ENCODE measurements around the gene PSEN1. TPM values are rescaled to one million over a fixed set of nuclear protein-coding genes. Genes with fewer than 3 reads are reported as not detected.

PSEN1 gene
- total RNA-seq, 2 donors from 2014 or later = 20.5 to 22.3 TPM

DNA sequence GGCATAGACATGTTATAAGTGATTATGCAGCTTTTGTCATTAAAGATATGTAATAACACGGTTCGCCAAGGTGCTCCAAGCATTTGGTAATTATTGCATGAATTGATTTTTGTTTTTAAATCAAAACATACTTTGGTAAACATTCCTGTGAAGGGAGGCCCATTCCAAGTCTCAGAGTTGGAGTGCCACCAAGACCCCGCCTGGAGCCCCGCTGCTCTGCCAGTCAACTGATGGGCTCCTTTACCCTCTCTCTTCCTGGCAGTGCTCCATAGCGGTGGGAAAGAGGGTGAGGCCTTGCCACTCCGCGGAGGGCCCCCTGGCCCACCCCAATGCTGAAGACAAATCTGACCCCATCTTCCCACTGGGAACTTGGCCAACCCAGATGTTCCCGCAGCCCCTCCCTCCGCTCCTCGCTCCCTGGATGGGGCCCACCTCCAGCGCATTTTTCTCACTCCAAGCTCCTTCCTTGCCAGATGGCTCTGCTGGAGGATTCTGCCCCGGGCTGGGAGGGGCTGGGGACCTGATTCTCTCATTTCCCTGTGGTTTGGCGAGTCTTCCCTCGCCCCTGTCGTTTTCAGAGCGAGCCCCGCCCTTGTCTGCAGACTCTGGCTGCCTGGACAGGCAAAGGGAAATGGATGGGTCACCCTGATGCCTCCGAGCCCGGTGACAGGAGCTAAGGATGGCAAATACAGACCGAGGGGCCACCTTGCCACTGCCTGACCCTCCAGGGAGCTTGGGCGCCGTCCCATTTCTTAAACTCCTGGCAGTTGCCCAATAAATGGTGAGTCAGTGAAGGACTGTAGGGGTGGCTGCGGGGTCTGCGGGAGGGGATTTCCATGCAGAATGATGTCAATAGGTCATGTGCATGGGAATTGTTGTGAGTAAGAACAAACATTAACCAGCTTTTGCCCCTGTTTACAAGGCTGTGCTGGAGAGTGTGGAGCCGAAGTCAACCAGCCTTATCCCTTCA, 91.8 kb downstream of the PSEN1 start:
- H3K9me3 ChIP-seq = no peaks in the 10 kb centered on the region
- no peak for DNase-seq (ENCODE audit: low spot score)
- H3K4me1 ChIP-seq = peaks cover 0 to 31% of the 10 kb centered on the region in 2 donors
- H3K36me3 ChIP-seq = no peaks in the 10 kb centered on the region
- peak overlapping the region in 1 of 2 donors; percentile 26 for H3K27ac ChIP-seq
- H3K4me3 ChIP-seq = no peak overlapping the region
- H3K27me3 ChIP-seq = no peaks in the 10 kb centered on the region
- TF ChIP-seq, protein P1, sequence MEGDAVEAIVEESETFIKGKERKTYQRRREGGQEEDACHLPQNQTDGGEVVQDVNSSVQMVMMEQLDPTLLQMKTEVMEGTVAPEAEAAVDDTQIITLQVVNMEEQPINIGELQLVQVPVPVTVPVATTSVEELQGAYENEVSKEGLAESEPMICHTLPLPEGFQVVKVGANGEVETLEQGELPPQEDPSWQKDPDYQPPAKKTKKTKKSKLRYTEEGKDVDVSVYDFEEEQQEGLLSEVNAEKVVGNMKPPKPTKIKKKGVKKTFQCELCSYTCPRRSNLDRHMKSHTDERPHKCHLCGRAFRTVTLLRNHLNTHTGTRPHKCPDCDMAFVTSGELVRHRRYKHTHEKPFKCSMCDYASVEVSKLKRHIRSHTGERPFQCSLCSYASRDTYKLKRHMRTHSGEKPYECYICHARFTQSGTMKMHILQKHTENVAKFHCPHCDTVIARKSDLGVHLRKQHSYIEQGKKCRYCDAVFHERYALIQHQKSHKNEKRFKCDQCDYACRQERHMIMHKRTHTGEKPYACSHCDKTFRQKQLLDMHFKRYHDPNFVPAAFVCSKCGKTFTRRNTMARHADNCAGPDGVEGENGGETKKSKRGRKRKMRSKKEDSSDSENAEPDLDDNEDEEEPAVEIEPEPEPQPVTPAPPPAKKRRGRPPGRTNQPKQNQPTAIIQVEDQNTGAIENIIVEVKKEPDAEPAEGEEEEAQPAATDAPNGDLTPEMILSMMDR (IDR thresholded peaks at IDR 0.05) = no peak

DNA sequence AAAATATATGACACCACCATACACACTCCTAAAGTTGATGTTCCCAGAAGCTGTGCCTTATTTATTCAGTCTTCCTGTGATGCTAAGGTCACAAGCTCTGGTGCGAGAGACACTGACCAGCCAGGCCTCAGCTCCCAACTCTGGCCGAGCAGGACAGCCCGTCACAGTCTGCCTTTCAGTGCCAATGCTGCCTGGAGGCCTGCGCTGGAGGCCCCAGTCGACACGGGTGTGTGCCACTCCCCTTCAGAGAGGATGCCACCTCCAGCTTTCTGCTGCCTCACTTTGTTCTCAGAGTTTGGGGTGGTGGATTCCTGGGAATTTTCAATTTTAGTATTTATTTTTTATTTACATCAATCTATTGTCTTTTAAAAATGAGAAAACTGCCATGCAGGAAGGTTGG, 93.7 kb downstream of the PSEN1 start:
- TF ChIP-seq, protein P1 (IDR thresholded peaks at IDR 0.05) = no peak
- Histone ChIP-seq H3K4me1 (peaks cover 0 to 28% of the 10 kb centered on the region in 2 donors), H3K27ac (no peak overlapping the region), H3K27me3 (no peaks in the 10 kb centered on the region), H3K9me3 (no peaks in the 10 kb centered on the region), H3K4me3 (no peak overlapping the region), H3K36me3 (no peaks in the 10 kb centered on the region)
- no peak for DNase-seq (ENCODE audit: low spot score)

DNA sequence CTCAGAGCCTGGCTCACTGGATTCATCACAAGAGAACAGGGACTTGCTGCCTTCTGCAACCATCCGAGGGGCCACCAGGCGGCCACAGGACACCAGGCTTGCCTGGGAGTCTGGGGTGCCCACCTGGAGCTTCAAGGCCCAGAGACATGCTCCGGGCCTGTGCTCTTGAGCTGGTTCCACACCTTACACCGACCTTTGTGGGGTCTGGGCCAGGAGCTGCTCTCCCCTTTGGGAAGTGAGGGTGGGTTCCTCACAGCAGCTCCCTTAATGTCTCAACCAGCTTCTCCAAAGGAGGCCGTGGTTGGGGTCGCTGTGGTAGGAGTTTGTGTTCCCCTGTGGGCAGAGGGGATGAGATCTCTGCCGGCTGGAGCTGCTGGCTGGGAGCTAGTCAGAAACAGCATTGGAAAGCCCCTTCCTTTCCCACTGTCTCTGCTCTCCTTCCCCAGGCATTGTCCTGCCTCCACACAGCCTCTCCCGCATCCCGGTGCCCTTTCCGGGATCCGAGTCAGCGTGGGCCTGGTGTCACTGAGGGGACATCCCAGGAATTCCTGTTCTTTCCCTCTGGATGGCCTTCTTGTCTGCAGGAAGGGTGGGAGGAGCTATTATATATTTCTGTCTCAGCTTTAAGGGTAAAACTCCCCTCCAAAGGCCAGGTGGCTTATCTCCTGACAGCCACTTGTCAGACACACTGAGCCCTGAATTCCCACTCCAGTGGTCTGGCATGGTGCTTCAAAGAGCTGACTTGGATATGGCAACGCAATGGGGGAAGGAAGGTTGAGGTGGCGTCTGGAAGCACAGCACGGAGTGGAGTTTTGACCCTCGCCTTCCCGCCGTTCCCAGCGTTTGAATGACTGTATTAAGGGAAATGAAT, 95.9 kb downstream of the PSEN1 start:
- TF ChIP-seq, protein P1 (IDR thresholded peaks at IDR 0.05) = peak in 1 of 2 donors; percentile 18
- DNase-seq (ENCODE audit: low spot score) = no peak
- H3K9me3 ChIP-seq = no peaks in the 10 kb centered on the region
- no peak overlapping the region for H3K27ac ChIP-seq
- no peak overlapping the region for H3K4me3 ChIP-seq
- no peaks in the 10 kb centered on the region for H3K36me3 ChIP-seq
- H3K27me3 ChIP-seq = peaks cover 0 to under 1% of the 10 kb centered on the region in 2 donors
- peaks cover 0 to 41% of the 10 kb centered on the region in 2 donors for H3K4me1 ChIP-seq

DNA sequence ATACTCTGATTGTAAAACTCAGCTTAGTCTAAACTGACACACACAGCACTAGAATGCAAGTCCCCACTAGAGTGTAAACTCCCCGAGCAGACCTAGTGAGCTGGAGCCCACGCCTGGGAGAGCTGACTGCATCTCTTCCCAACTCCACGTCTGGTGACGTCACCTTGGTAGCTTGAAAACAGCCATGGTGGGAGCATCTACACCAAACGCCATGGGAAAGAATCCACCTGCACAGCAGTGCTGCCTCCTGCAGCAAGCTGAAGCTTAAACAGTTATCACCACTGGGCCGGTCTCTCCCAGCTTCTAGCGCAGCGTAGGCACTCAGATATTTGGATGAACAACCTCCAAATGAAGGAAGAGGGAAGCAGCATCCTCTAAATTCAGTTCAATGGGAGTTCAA, 96.7 kb downstream of the PSEN1 start:
- H3K4me1 ChIP-seq = peaks cover 0 to 45% of the 10 kb centered on the region in 2 donors
- H3K36me3 ChIP-seq = no peaks in the 10 kb centered on the region
- no peak overlapping the region for H3K4me3 ChIP-seq
- TF ChIP-seq, protein P1 (IDR thresholded peaks at IDR 0.05) = no peak
- DNase-seq (ENCODE audit: low spot score) = no peak
- no peak overlapping the region for H3K27ac ChIP-seq
- H3K9me3 ChIP-seq = no peaks in the 10 kb centered on the region
- peaks cover 0 to 8% of the 10 kb centered on the region in 2 donors for H3K27me3 ChIP-seq

DNA sequence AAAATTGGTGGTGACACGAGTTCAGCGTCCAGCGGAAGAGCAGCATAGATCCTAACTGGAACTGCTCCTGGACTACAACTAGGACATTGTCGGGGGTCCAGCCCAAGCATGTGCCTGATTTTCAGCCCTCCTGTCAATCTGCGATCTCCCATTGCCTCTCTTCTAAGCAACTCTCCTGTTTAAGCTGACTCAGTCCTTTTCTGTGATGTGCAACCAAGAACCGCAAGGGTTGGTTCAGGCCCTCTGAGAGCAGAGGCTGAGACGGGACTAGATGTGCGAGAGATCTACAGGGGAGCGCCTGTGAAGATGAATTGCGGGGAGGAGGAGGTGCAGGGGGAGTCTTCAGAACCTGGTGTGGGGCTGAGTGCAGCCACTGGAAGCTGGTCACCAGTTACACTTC, 97.3 kb downstream of the PSEN1 start:
- no peak for DNase-seq (ENCODE audit: low spot score)
- Histone ChIP-seq H3K4me3 (no peak overlapping the region), H3K27ac (no peak overlapping the region), H3K27me3 (peaks cover 0 to 8% of the 10 kb centered on the region in 2 donors), H3K36me3 (no peaks in the 10 kb centered on the region), H3K4me1 (peaks cover 0 to 45% of the 10 kb centered on the region in 2 donors), H3K9me3 (no peaks in the 10 kb centered on the region)
- TF ChIP-seq, protein P1 (IDR thresholded peaks at IDR 0.05) = no peak

All from right atrium auricular region (tissue), 2 donors.